HepG2 (cell line): ENCODE results near the gene LCA5. TPM values are rescaled to one million over a fixed set of nuclear protein-coding genes. Genes with fewer than 3 reads are reported as not detected.

Experiments
- AKNA ChIP-seq: sonication (generic); formaldehyde crosslinking; IDR thresholded peaks from 2 replicates; pipeline ENCODE4 v1.4.0; 2020; ENCODE audit warnings: missing genetic modification reagents, borderline replicate concordance
- FOSL2 ChIP-seq: sonication (generic); formaldehyde crosslinking; IDR thresholded peaks from 2 replicates; pipeline ENCODE4 v1.4.0; 2020; ENCODE audit warnings: missing genetic modification reagents
- FOXA3 ChIP-seq: IDR thresholded peaks from 2 replicates; pipeline ENCODE4 v1.6.1; 2016; ENCODE audit warnings: missing genetic modification reagents, missing compliant biosample characterization
- ISL2 ChIP-seq: sonication (generic); formaldehyde crosslinking; IDR thresholded peaks from 2 replicates; pipeline ENCODE4 v1.5.0; 2020; ENCODE audit warnings: missing genetic modification reagents
- KAT7 ChIP-seq: IDR thresholded peaks from 2 replicates; pipeline ENCODE4 v1.6.1; 2018; ENCODE audit warnings: borderline replicate concordance, missing compliant biosample characterization
- KMT2A ChIP-seq: sonication (generic); formaldehyde crosslinking; IDR thresholded peaks from 2 replicates; pipeline ENCODE4 v1.4.0; 2020; ENCODE audit warnings: missing genetic modification reagents
- RARA ChIP-seq: IDR thresholded peaks from 2 replicates; pipeline ENCODE4 v1.6.1; 2016; ENCODE audit warnings: missing genetic modification reagents, missing compliant biosample characterization
- RBM22 ChIP-seq: fragments of 200-400 bp; formaldehyde crosslinking; optimal IDR thresholded peaks from 2 replicates; pipeline ENCODE3; 2017; ENCODE audit warnings: mild to moderate bottlenecking, low read length, moderate library complexity
- RXRB ChIP-seq: IDR thresholded peaks from 2 replicates; pipeline ENCODE4 v1.6.1; 2016; ENCODE audit warnings: borderline replicate concordance, missing genetic modification reagents, missing compliant biosample characterization
- SETDB1 ChIP-seq: sonication (generic); formaldehyde crosslinking; IDR thresholded peaks from 2 replicates; pipeline ENCODE4 v1.5.1; 2020; ENCODE audit warnings: missing genetic modification reagents, mild to moderate bottlenecking, borderline replicate concordance
- SMARCE1 ChIP-seq: fragments of 450-650 bp; IDR thresholded peaks from 2 replicates; pipeline ENCODE4 v1.6.1; 2017; ENCODE audit warnings: borderline replicate concordance
- ZBTB25 ChIP-seq: IDR thresholded peaks from 2 replicates; pipeline ENCODE4 v1.6.1; 2018; ENCODE audit warnings: missing genetic modification reagents
- ZEB1 ChIP-seq: IDR thresholded peaks from 2 replicates; pipeline ENCODE4 v1.6.1; 2012; ENCODE audit warnings: mild to moderate bottlenecking, low read depth, inconsistent platforms; ENCODE audit not compliant: insufficient replicate concordance
- ZFP90 ChIP-seq: sonication (generic); formaldehyde crosslinking; IDR thresholded peaks from 2 replicates; pipeline ENCODE4 v1.8.0; 2022; ENCODE audit warnings: missing genetic modification reagents, mild to moderate bottlenecking, inconsistent platforms, borderline replicate concordance
- ZNF160 ChIP-seq: sonication (generic); formaldehyde crosslinking; IDR thresholded peaks from 2 replicates; pipeline ENCODE4 v1.8.0; 2022; ENCODE audit warnings: mild to moderate bottlenecking, inconsistent platforms, missing genetic modification reagents
- ZNF232 ChIP-seq: sonication (generic); formaldehyde crosslinking; IDR thresholded peaks from 2 replicates; pipeline ENCODE4 v1.4.0; 2020; ENCODE audit warnings: missing genetic modification reagents, borderline replicate concordance
- ZNF274 ChIP-seq: sonication (generic); formaldehyde crosslinking; IDR thresholded peaks from 2 replicates; pipeline ENCODE4 v1.5.1; 2020; ENCODE audit warnings: mild to moderate bottlenecking, missing genetic modification reagents
- ZNF296 ChIP-seq: sonication (generic); formaldehyde crosslinking; conservative IDR thresholded peaks from 2 replicates; pipeline ENCODE4 v1.5.0; 2020; ENCODE audit warnings: mild to moderate bottlenecking, missing genetic modification reagents
- ZNF577 ChIP-seq: sonication (generic); formaldehyde crosslinking; IDR thresholded peaks from 2 replicates; pipeline ENCODE4 v1.4.0; 2020; ENCODE audit warnings: mild to moderate bottlenecking, low read depth, missing genetic modification reagents, borderline replicate concordance
- ZNF580 ChIP-seq: IDR thresholded peaks from 2 replicates; pipeline ENCODE4 v1.6.1; 2016; ENCODE audit warnings: low read depth, borderline replicate concordance
- ZNF597 ChIP-seq: sonication (generic); formaldehyde crosslinking; IDR thresholded peaks from 2 replicates; pipeline ENCODE4 v1.5.0; 2020; ENCODE audit warnings: missing genetic modification reagents
- ZNF724P ChIP-seq: sonication (generic); formaldehyde crosslinking; IDR thresholded peaks from 2 replicates; pipeline ENCODE4 v1.8.0; 2022; ENCODE audit warnings: missing genetic modification reagents, borderline replicate concordance
- ZNF775 ChIP-seq: sonication (generic); formaldehyde crosslinking; IDR thresholded peaks from 2 replicates; pipeline ENCODE4 v1.4.0; 2020; ENCODE audit warnings: missing genetic modification reagents, mild to moderate bottlenecking, moderate library complexity, borderline replicate concordance
- polyA plus RNA-seq, 8 experiments: library from polyadenylated mRNA; depleted of rRNA in 3 of 8; stranded (reverse) in 7 of 8; unstranded in 1 of 8; fragments of >200 nt; fragmentation: Illumina TruSeq in 4 of 8; extraction: Trizol in 4 of 8; gene quantifications; 2 replicates each; pipeline versions ENCODE4 v1.2.1 to v1.2.3, GENCODE V29; 2011 to 2016; ENCODE audit warnings: low read depth in 4 of 8, missing spikeins in 1 of 8, mixed read lengths in 1 of 8; ENCODE audit not compliant: insufficient read depth in 1 of 8
- total RNA-seq, 5 experiments: library from RNA; depleted of rRNA; stranded (reverse); fragments of >200 nt; fragmentation: Illumina TruSeq; extraction: Trizol; gene quantifications; 2 replicates each; pipeline ENCODE4 v1.2.3, GENCODE V29; 2016; ENCODE audit warnings: low read depth in 1 of 5

The LCA5 gene
- total and polyA plus RNA-seq, 2 of the 13 experiments (the other 11 are each of a cell fraction or from before 2014, with no cell fraction given), result 0.84 to 4.6 TPM

GRCh38 chr6:79463621-79464050, 73.6 kb downstream of the LCA5 start (continued):
- no peak for TF ChIP-seq KMT2A (CRISPR knock-in tag)
- TF ChIP-seq ISL2 (CRISPR knock-in tag), result peak; percentile 69
- TF ChIP-seq RBM22, result no peak
- TF ChIP-seq ZNF724P (CRISPR knock-in tag), result no peak
- TF ChIP-seq ZEB1, result peak; percentile 87
- no peak for TF ChIP-seq KAT7 (CRISPR knock-in tag)
- no peak for TF ChIP-seq ZNF597 (CRISPR knock-in tag)
- TF ChIP-seq ZNF274, result no peak
- TF ChIP-seq SETDB1 (CRISPR knock-in tag), result no peak
- TF ChIP-seq SMARCE1, result no peak
- no peak for TF ChIP-seq ZNF580 (CRISPR knock-in tag)
- no peak for TF ChIP-seq ZNF577
- no peak for TF ChIP-seq ZBTB25 (CRISPR knock-in tag)
- TF ChIP-seq FOSL2 (CRISPR knock-in tag), result peak; percentile 97
- TF ChIP-seq ZNF775 (CRISPR knock-in tag), result no peak
- TF ChIP-seq FOXA3 (CRISPR knock-in tag), result peak; percentile 57
- 0 out of 2 replicates have a peak, but pooled peaks have one; percentile 34 for TF ChIP-seq AKNA (CRISPR knock-in tag)
- TF ChIP-seq RXRB (CRISPR knock-in tag), result peak; percentile 57; the same call in 1 of the 2 replicates
- TF ChIP-seq RARA (CRISPR knock-in tag), result peak; percentile 34; the same call in 1 of the 2 replicates
- TF ChIP-seq ZNF232 (CRISPR knock-in tag), result no peak
- no peak for TF ChIP-seq ZNF296 (CRISPR knock-in tag)
- no peak for TF ChIP-seq ZNF160 (CRISPR knock-in tag)
- TF ChIP-seq ZFP90, result no peak
